ENCODE data around the gene CORIN.

- TF ChIP-seq TCF7L2 (IDR thresholded peaks at IDR 0.05; ENCODE audit: borderline replicate concordance, extremely low read depth, insufficient read depth, insufficient read length) (no peak), EZH2 (IDR thresholded peaks at IDR 0.05) (no peak), CTCF (IDR thresholded peaks at IDR 0.05 in 2 of 3, conservative IDR thresholded peaks at IDR 0.05 in 1 of 3; ENCODE audit: borderline replicate concordance in 1 of 3, insufficient read depth in 1 of 3, low read depth in 2 of 3, low read length in 2 of 3) (no peak), ATF3 (IDR thresholded peaks at IDR 0.05) (no peak), SIN3A (IDR thresholded peaks at IDR 0.05; ENCODE audit: low read depth) (no peak), EZH2phosphoT487 (IDR thresholded peaks at IDR 0.05; ENCODE audit: borderline replicate concordance) (no peak), MAX (IDR thresholded peaks at IDR 0.05) (no peak), POLR2A (IDR thresholded peaks at IDR 0.05; ENCODE audit: borderline replicate concordance, extremely low read depth, insufficient read depth, insufficient read length) (no peak), ZBTB33 (IDR thresholded peaks at IDR 0.05; ENCODE audit: extremely low read depth, insufficient replicate concordance, low read length) (no peak)
Observed at GRCh38 chr4:47879458-47879857, 41.6 kb upstream of the CORIN start.

Measured in HCT116 (cell line).